PC-9 (cell line): Measurements from ENCODE around the gene CWC27.

Experiments
- CTCF ChIP-seq: fragments of 200-600 bp; sonication (generic); conservative IDR thresholded peaks from 2 replicates; pipeline ENCODE4 v1.6.1; 2017; ENCODE audit warnings: mixed run types, antibody characterized with exemption, mild to moderate bottlenecking, moderate library complexity
- EZH2 ChIP-seq: fragments of 200-600 bp; sonication (generic); IDR thresholded peaks from 2 replicates; pipeline ENCODE4 v1.8.0; 2017; ENCODE audit warnings: antibody characterized with exemption, low read depth

GRCh38 chr5:64873441-64873840 is 104.7 kb downstream of the CWC27 start:
- TF ChIP-seq CTCF (no peak), EZH2 (no peak)
